Measurements from ENCODE around the gene EHHADH. TPM values are rescaled to one million over a fixed set of nuclear protein-coding genes. Genes with fewer than 3 reads are reported as not detected.

Gene EHHADH
- total RNA-seq, 4 donors from 2014 or later = 4.4 to 21.2 (median 7.6) TPM

DNA sequence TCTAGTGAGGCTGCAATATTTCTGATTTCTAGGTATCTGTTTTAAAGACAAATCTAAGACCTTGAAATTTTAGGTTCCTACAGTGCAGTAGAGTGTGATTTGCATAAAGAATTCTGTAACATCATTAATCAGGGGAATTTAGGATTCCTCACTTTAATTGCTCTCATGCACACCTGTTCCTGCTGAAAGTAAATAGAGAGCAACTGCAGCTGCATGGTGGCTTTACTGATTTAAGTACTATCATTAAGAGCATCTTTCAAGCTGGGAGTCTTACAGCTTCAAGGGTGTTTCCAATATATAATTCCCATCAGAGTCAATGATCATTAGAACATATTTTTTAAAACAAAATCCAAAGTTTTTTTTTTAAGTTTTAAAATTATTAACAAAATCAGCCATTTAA lies 65.0 kb downstream of the EHHADH start:
- H3K4me3 ChIP-seq (ENCODE audit: low read depth, poor library complexity, severe bottlenecking) = no peak overlapping the region
- DNase-seq (ENCODE audit: low spot score in 2 of 2) = no peak
- intact Hi-C loops (cut with DNase I; ENCODE audit: low total_unique reads) = no loop called here
- TF ChIP-seq, protein P1, sequence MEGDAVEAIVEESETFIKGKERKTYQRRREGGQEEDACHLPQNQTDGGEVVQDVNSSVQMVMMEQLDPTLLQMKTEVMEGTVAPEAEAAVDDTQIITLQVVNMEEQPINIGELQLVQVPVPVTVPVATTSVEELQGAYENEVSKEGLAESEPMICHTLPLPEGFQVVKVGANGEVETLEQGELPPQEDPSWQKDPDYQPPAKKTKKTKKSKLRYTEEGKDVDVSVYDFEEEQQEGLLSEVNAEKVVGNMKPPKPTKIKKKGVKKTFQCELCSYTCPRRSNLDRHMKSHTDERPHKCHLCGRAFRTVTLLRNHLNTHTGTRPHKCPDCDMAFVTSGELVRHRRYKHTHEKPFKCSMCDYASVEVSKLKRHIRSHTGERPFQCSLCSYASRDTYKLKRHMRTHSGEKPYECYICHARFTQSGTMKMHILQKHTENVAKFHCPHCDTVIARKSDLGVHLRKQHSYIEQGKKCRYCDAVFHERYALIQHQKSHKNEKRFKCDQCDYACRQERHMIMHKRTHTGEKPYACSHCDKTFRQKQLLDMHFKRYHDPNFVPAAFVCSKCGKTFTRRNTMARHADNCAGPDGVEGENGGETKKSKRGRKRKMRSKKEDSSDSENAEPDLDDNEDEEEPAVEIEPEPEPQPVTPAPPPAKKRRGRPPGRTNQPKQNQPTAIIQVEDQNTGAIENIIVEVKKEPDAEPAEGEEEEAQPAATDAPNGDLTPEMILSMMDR (IDR thresholded peaks at IDR 0.05) = no peak
- no peak for TF ChIP-seq POLR2A (IDR thresholded peaks at IDR 0.05)

DNA sequence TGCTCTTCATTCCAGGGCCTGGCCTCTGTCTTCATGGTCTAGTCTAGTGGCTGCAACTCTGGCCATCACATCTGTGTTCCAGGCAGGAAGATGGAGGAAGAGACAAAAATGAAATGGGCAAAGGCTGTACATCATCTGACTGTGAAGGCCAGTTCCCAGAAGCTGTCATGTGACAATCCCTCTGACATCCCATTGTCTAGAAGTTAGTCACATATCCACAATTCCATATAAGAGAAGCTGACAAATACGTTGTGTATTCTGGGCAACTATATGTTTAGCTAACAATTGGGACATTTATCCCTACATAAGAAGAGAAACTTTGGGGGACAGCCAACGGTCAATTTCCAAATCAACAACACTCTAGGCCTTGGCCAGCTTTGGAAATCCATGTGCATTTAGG lies 66.5 kb downstream of the EHHADH start:
- TF ChIP-seq, protein P1 (IDR thresholded peaks at IDR 0.05) = no peak
- TF ChIP-seq POLR2A (IDR thresholded peaks at IDR 0.05) = no peak

GRCh38 chr3:185176750-185177359 lies 77.0 kb downstream of the EHHADH start:
- WGBS, 2 donors = 17 to 20% methylated on average over 10 of the region's 10 CpGs
- H3K4me3 ChIP-seq (ENCODE audit: low read depth, poor library complexity, severe bottlenecking) = no peak overlapping the region
- TF ChIP-seq, protein P1 (IDR thresholded peaks at IDR 0.05) = no peak
- no peak for TF ChIP-seq POLR2A (IDR thresholded peaks at IDR 0.05)
- no peak for DNase-seq (ENCODE audit: low spot score in 2 of 2)
- intact Hi-C loops (cut with DNase I; ENCODE audit: low total_unique reads) = loop anchor here (10.0 kb wide), 1 partner anchor 292 kb away; no protein-coding TSS in a partner anchor

More for the DNA sequence above, 66.5 kb downstream of the EHHADH start:
- intact Hi-C loops (cut with DNase I; ENCODE audit: low total_unique reads) = no loop called here
- 84 to 89% methylated on average over 2 of the region's 2 CpGs for WGBS, 2 donors
- DNase-seq (ENCODE audit: low spot score in 2 of 2) = no peak
- H3K4me3 ChIP-seq (ENCODE audit: low read depth, poor library complexity, severe bottlenecking) = no peak overlapping the region

- peak in 1 of 2 donors; percentile 34 for DNase-seq (ENCODE audit: low spot score in 2 of 2)
- TF ChIP-seq, protein P1 (IDR thresholded peaks at IDR 0.05) = no peak
- no peak for TF ChIP-seq POLR2A (IDR thresholded peaks at IDR 0.05)
- no peak overlapping the region for H3K4me3 ChIP-seq (ENCODE audit: low read depth, poor library complexity, severe bottlenecking)
- intact Hi-C loops (cut with DNase I; ENCODE audit: low total_unique reads) = loop anchor here (10.0 kb wide), 1 partner anchor 291 kb away; no protein-coding TSS in a partner anchor
- WGBS, 2 donors = 52 to 55% methylated on average over 15 of the region's 15 CpGs
Observed at GRCh38 chr3:185175370-185175987, 78.4 kb downstream of the EHHADH start.

DNA sequence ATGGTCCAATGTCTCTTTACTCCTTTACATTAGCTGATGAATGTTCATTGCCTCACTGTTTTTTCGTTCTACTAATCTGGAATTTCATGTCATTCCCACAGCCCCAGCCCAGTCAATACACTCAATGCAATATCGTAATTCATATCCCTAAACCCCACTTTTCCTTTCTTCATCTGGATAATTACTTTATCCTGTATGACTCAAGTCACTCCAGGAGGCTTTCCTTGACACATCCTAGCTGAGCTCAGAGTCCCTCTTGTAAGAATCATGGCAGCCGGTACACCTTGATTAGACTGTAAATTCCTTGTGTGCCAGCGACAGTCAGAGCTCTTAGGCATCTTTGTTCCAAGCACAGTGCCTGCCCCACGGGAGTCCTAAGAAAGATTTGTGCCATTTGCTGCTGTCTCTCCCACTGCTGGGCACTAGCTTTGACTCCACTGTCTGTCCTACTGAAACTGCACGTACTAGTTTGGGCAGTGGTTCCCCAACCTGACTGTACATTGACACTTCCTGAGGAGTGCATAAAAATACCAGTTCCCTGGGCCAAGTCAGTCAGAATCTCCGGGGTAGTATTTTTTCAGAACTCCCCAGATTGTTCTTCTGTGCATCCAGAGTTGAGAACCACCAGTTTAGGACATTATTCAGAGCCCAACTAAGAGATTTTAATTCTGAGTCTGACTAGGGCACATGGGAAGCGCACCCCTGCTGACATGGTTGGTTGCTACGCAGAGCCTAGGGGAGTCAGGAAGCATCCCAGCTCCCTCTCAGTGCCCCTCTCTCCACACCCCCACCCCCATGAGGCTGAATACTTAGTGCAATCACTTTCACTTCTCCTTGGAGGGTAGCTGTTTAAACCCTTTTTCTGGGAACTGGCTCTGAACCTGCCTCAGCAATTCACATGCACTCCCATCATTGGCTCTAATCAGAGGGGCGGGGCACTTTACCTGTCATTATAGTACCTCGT lies 81.5 kb downstream of the EHHADH start:
- DNase-seq (ENCODE audit: low spot score in 2 of 2) = no peak
- intact Hi-C loops (cut with DNase I; ENCODE audit: low total_unique reads) = loop anchor here (10.0 kb wide), 1 partner anchor 288 kb away; no protein-coding TSS in a partner anchor
- TF ChIP-seq, protein P1 (IDR thresholded peaks at IDR 0.05) = no peak
- no peak for TF ChIP-seq POLR2A (IDR thresholded peaks at IDR 0.05)
- no peak overlapping the region for H3K4me3 ChIP-seq (ENCODE audit: low read depth, poor library complexity, severe bottlenecking)
- WGBS, 2 donors = 66 to 74% methylated on average over 11 of the region's 11 CpGs

Measured in lower leg skin (tissue), 4 donors.